ENCODE data around the gene FERMT1.

FERMT1 gene

DNA sequence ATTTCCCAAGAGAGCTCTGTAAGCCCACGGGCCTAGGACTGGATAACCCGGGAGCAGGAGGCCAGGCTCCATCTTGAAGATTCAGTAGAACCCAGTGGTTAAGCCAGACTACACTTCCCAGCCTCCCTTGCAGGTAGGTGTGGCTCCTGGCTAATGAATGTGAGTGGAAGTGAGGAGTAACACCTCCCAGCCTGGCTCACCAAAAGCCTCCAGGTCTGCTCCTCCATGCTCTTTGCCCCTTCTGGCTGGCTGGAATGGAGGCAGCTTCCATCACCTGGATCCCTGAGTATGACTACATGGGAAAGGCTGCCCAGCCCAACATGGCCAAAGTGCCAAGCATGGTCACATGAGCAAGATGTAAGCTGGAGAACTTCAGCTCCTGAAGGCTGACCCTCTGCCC is 78.7 kb downstream of the FERMT1 start:
- peaks cover 0 to 6% (median 0%) of the 10 kb centered on the region in 5 experiments for H3K27me3 ChIP-seq (replicated peaks in 2 of 5; ENCODE audit: control insufficient read depth in 4 of 5, insufficient read depth in 5 of 5, low read length in 4 of 5)
- H3K4me1 ChIP-seq (ENCODE audit: control extremely low read depth in 1 of 4, control insufficient read depth in 4 of 4, insufficient read depth in 4 of 4, low read length in 3 of 4) = no peaks in the 10 kb centered on the region
- H3K9me3 ChIP-seq (ENCODE audit: control extremely low read depth in 1 of 5, control insufficient read depth in 4 of 5, insufficient read depth in 2 of 5, low read depth in 1 of 5, low read length in 4 of 5) = peaks cover 0 to 6% (median 0%) of the 10 kb centered on the region in 5 experiments
- peaks cover 0 to 27% (median 18%) of the 10 kb centered on the region in 4 experiments for H3K36me3 ChIP-seq (ENCODE audit: control insufficient read depth in 4 of 4, insufficient read depth in 4 of 4, low read length in 3 of 4)
- ChIA-PET POLR2A (no interaction called here), CTCF (interaction anchor here (0.6 kb wide), 1 partner anchor 1935 kb away, joined by 3 read pairs; no protein-coding TSS in a partner anchor)
- DNase-seq = no peak
- no peak overlapping the region for H3K27ac ChIP-seq (ENCODE audit: insufficient read depth in 1 of 2, low read depth in 1 of 2, low read length in 2 of 2, poor library complexity in 1 of 2, severe bottlenecking in 2 of 2)
- 100% methylated on average over 2 of the region's 2 CpGs for WGBS (ENCODE audit: insufficient coverage)
- H3K4me3 ChIP-seq (ENCODE audit: control insufficient read depth in 1 of 7, extremely low read depth in 1 of 7, insufficient read depth in 4 of 7, low read depth in 2 of 7, low read length in 6 of 7) = no peak overlapping the region

DNA sequence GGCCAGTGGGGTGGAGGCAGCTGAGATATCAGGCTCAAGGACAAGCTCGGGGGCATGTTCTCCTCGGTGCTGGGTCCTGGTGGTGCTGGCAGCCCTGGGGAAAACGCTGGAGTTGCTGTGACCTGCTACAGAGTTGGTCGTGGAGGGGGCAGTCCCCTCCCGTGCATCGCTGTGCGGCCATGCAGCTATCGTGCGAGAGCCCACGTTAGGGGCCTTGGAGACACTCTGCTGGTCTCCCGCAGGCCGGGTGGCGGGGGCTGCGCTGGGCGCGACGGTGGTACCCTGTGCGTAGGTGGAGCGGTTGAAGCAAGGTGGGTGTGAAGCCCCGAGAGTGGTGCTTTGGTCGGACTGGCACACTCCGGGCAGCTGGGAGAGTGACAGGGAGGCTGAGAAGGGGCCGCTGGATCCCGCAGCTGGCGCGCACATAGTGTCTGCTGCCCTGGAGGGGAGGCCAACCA is 81.0 kb downstream of the FERMT1 start:
- Histone ChIP-seq H3K4me3 (ENCODE audit: control insufficient read depth in 1 of 7, extremely low read depth in 1 of 7, insufficient read depth in 4 of 7, low read depth in 2 of 7, low read length in 6 of 7) (no peak overlapping the region), H3K9me3 (ENCODE audit: control extremely low read depth in 1 of 5, control insufficient read depth in 4 of 5, insufficient read depth in 2 of 5, low read depth in 1 of 5, low read length in 4 of 5) (peaks cover 0 to 6% (median 0%) of the 10 kb centered on the region in 5 experiments), H3K4me1 (ENCODE audit: control extremely low read depth in 1 of 4, control insufficient read depth in 4 of 4, insufficient read depth in 4 of 4, low read length in 3 of 4) (no peaks in the 10 kb centered on the region), H3K36me3 (ENCODE audit: control insufficient read depth in 4 of 4, insufficient read depth in 4 of 4, low read length in 3 of 4) (peaks cover 9 to 47% (median 28%) of the 10 kb centered on the region in 4 experiments), H3K27ac (ENCODE audit: insufficient read depth in 1 of 2, low read depth in 1 of 2, low read length in 2 of 2, poor library complexity in 1 of 2, severe bottlenecking in 2 of 2) (no peak overlapping the region), H3K27me3 (replicated peaks in 2 of 5; ENCODE audit: control insufficient read depth in 4 of 5, insufficient read depth in 5 of 5, low read length in 4 of 5) (no peaks in the 10 kb centered on the region)
- DNase-seq = no peak
- POLR2A ChIA-PET = no interaction called here
- WGBS (ENCODE audit: insufficient coverage) = 99% methylated on average over 26 of the region's 26 CpGs
- CTCF ChIA-PET = interaction anchor here (0.8 to 1.0 kb wide), 2 partner anchors 9 to 27 kb away, joined by 3 read pairs; no protein-coding TSS in a partner anchor

DNA sequence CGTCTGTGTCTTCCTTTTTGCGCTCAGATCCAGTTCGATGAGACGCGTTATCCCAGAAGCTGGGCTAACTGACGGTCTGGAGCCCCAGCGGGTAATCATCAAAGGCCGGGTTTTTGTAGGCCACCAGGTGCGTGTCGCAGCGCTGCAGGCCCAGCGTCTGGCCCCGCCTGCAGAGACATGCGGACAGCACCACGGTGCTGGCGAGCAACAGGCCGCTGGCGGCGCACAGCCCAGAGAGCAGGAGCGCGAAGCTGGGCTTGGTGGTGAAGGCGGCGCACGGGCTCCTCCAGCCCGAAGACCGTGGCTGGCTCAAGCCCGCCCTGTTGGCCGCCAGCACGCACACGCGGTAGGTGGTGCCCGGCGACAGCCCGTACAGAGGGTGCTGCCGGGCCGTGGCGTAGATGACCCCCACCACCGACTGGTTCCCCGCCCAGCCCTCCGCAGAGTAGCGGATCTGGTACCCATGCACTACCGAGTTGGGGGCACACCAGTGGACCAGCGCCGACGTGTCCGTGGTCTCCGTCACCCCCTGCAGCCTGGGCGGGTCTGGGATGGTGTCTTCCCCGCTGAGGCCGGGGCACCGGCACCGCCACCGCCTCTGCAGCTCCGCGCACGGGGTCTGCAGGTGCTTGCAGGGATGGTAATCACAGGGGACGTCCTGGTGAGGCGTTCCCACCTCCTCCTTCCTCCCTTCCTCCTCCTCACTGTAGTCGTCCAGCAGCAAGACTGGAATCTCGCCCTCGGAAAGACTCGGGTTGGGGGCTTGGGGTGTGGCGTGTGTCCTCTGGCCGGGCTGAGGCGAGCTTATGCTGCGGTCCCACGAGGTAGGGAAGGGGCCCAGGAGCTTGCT is 81.6 kb downstream of the FERMT1 start:
- Histone ChIP-seq H3K9me3 (ENCODE audit: control extremely low read depth in 1 of 5, control insufficient read depth in 4 of 5, insufficient read depth in 2 of 5, low read depth in 1 of 5, low read length in 4 of 5) (peaks cover 0 to 6% (median 0%) of the 10 kb centered on the region in 5 experiments), H3K36me3 (ENCODE audit: control insufficient read depth in 4 of 4, insufficient read depth in 4 of 4, low read length in 3 of 4) (peaks cover 14 to 53% (median 33%) of the 10 kb centered on the region in 4 experiments), H3K4me1 (ENCODE audit: control extremely low read depth in 1 of 4, control insufficient read depth in 4 of 4, insufficient read depth in 4 of 4, low read length in 3 of 4) (no peaks in the 10 kb centered on the region), H3K27ac (ENCODE audit: insufficient read depth in 1 of 2, low read depth in 1 of 2, low read length in 2 of 2, poor library complexity in 1 of 2, severe bottlenecking in 2 of 2) (no peak overlapping the region), H3K27me3 (replicated peaks in 2 of 5; ENCODE audit: control insufficient read depth in 4 of 5, insufficient read depth in 5 of 5, low read length in 4 of 5) (no peaks in the 10 kb centered on the region), H3K4me3 (ENCODE audit: control insufficient read depth in 1 of 7, extremely low read depth in 1 of 7, insufficient read depth in 4 of 7, low read depth in 2 of 7, low read length in 6 of 7) (no peak overlapping the region)
- CTCF ChIA-PET = interaction anchor here (0.8 to 1.0 kb wide), 2 partner anchors 10 to 14 kb away, joined by 3 read pairs; no protein-coding TSS in a partner anchor
- WGBS (ENCODE audit: insufficient coverage) = 97% methylated on average over 55 of the region's 67 CpGs
- DNase-seq = no peak
- POLR2A ChIA-PET = no interaction called here

DNA sequence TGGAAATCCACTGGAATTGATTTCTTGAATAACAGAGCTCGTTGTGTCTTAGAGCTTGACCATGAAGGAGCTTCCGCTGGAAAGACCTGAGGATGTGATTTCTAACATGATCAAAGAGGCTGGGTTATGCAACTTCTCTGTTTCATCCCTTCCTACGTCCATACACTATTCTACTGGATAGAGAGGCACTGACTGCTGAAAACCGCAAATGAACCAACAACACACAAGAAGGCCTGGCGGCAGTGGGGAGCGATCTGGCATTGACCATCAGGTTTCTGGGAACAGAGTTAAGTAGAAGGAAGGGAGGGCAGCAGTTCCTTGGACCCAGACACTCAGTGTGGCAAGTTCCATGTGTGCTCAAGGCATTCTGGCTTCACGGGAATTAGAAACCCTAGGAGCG is 82.3 kb downstream of the FERMT1 start:
- peaks cover 0 to 6% (median 0%) of the 10 kb centered on the region in 5 experiments for H3K9me3 ChIP-seq (ENCODE audit: control extremely low read depth in 1 of 5, control insufficient read depth in 4 of 5, insufficient read depth in 2 of 5, low read depth in 1 of 5, low read length in 4 of 5)
- H3K36me3 ChIP-seq (ENCODE audit: control insufficient read depth in 4 of 4, insufficient read depth in 4 of 4, low read length in 3 of 4) = peaks cover 14 to 54% (median 35%) of the 10 kb centered on the region in 4 experiments
- no peak for DNase-seq
- WGBS (ENCODE audit: insufficient coverage) = 96% methylated on average over 6 of the region's 8 CpGs
- no peaks in the 10 kb centered on the region for H3K4me1 ChIP-seq (ENCODE audit: control extremely low read depth in 1 of 4, control insufficient read depth in 4 of 4, insufficient read depth in 4 of 4, low read length in 3 of 4)
- no peak overlapping the region for H3K27ac ChIP-seq (ENCODE audit: insufficient read depth in 1 of 2, low read depth in 1 of 2, low read length in 2 of 2, poor library complexity in 1 of 2, severe bottlenecking in 2 of 2)
- CTCF ChIA-PET = interaction anchor here (1.0 kb wide), 1 partner anchor 14 kb away, joined by 3 read pairs; no protein-coding TSS in a partner anchor
- no peak overlapping the region for H3K4me3 ChIP-seq (ENCODE audit: control insufficient read depth in 1 of 7, extremely low read depth in 1 of 7, insufficient read depth in 4 of 7, low read depth in 2 of 7, low read length in 6 of 7)
- H3K27me3 ChIP-seq (replicated peaks in 2 of 5; ENCODE audit: control insufficient read depth in 4 of 5, insufficient read depth in 5 of 5, low read length in 4 of 5) = no peaks in the 10 kb centered on the region
- POLR2A ChIA-PET = no interaction called here

- H3K9me3 ChIP-seq (ENCODE audit: control extremely low read depth in 1 of 5, control insufficient read depth in 4 of 5, insufficient read depth in 2 of 5, low read depth in 1 of 5, low read length in 4 of 5) = peaks cover 0 to 6% (median 0%) of the 10 kb centered on the region in 5 experiments
- POLR2A ChIA-PET = no interaction called here
Measured at GRCh38 chr20:6039766-6040165, 83.1 kb downstream of the FERMT1 start.

GRCh38 chr20:6038256-6038655 is 84.6 kb downstream of the FERMT1 start:
- peaks cover 9 to 17% (median 15%) of the 10 kb centered on the region in 4 experiments for H3K4me1 ChIP-seq (ENCODE audit: control extremely low read depth in 1 of 4, control insufficient read depth in 4 of 4, insufficient read depth in 4 of 4, low read length in 3 of 4)
- no peak for DNase-seq
- ChIA-PET POLR2A (no interaction called here), CTCF (interaction anchor here (1.1 to 1.7 kb wide), 4 partner anchors 13 to 36 kb away, joined by 3 to 4 read pairs (median 3); partner anchors contain the start of gene LRRN4)
- 100% methylated on average over 1 of the region's 3 CpGs for WGBS (ENCODE audit: insufficient coverage)
- H3K27ac ChIP-seq (ENCODE audit: insufficient read depth in 1 of 2, low read depth in 1 of 2, low read length in 2 of 2, poor library complexity in 1 of 2, severe bottlenecking in 2 of 2) = no peak overlapping the region
- peaks cover 0 to 6% (median 0%) of the 10 kb centered on the region in 5 experiments for H3K9me3 ChIP-seq (ENCODE audit: control extremely low read depth in 1 of 5, control insufficient read depth in 4 of 5, insufficient read depth in 2 of 5, low read depth in 1 of 5, low read length in 4 of 5)
- no peaks in the 10 kb centered on the region for H3K27me3 ChIP-seq (replicated peaks in 2 of 5; ENCODE audit: control insufficient read depth in 4 of 5, insufficient read depth in 5 of 5, low read length in 4 of 5)
- H3K4me3 ChIP-seq (ENCODE audit: control insufficient read depth in 1 of 7, extremely low read depth in 1 of 7, insufficient read depth in 4 of 7, low read depth in 2 of 7, low read length in 6 of 7) = no peak overlapping the region
- peaks cover 14 to 68% (median 37%) of the 10 kb centered on the region in 4 experiments for H3K36me3 ChIP-seq (ENCODE audit: control insufficient read depth in 4 of 4, insufficient read depth in 4 of 4, low read length in 3 of 4)

More at GRCh38 chr20:6039766-6040165, 83.1 kb downstream of the FERMT1 start:
- WGBS (ENCODE audit: insufficient coverage) = 100% methylated on average over 2 of the region's 5 CpGs
- H3K4me3 ChIP-seq (ENCODE audit: control insufficient read depth in 1 of 7, extremely low read depth in 1 of 7, insufficient read depth in 4 of 7, low read depth in 2 of 7, low read length in 6 of 7) = no peak overlapping the region
- H3K27me3 ChIP-seq (replicated peaks in 2 of 5; ENCODE audit: control insufficient read depth in 4 of 5, insufficient read depth in 5 of 5, low read length in 4 of 5) = no peaks in the 10 kb centered on the region
- DNase-seq = no peak
- H3K36me3 ChIP-seq (ENCODE audit: control insufficient read depth in 4 of 4, insufficient read depth in 4 of 4, low read length in 3 of 4) = peaks cover 14 to 59% (median 35%) of the 10 kb centered on the region in 4 experiments
- no peak overlapping the region for H3K27ac ChIP-seq (ENCODE audit: insufficient read depth in 1 of 2, low read depth in 1 of 2, low read length in 2 of 2, poor library complexity in 1 of 2, severe bottlenecking in 2 of 2)
- peaks cover under 1 to 2% (median under 1%) of the 10 kb centered on the region in 4 experiments for H3K4me1 ChIP-seq (ENCODE audit: control extremely low read depth in 1 of 4, control insufficient read depth in 4 of 4, insufficient read depth in 4 of 4, low read length in 3 of 4)
- CTCF ChIA-PET = interaction anchor here (1.0 kb wide), 1 partner anchor 13 kb away, joined by 3 read pairs; no protein-coding TSS in a partner anchor
